Caco-2 (cell line): ENCODE results near the gene ALK. TPM values are rescaled to one million over a fixed set of nuclear protein-coding genes. Genes with fewer than 3 reads are reported as not detected.

ENCODE experiments used
- BruUV-seq: library from RNA; stranded (reverse); fragments of 400-500 nt; replicated peaks from 2 replicates; lab custom pipeline; 2021; lab: Mats Ljungman, UMichigan
- CTCF ChIA-PET: fragments of 300-600 bp; sonication (Branson Sonifier 250); formaldehyde crosslinking; loops from one replicate; lab custom pipeline; 2022; ENCODE audit warnings: antibody characterized with exemption; lab: Charles Lee
- POLR2A ChIA-PET: fragments of 300-600 bp; sonication (Branson Sonifier 250); formaldehyde crosslinking; loops from one replicate; lab custom pipeline; 2022; ENCODE audit warnings: antibody characterized with exemption; lab: Charles Lee
- DNase-seq, 2 experiments: peaks; one replicate each; pipeline versions ENCODE4 v3.0.0 to v3.0.0-alpha.2; 2020 to 2022
- H3K27me3 ChIP-seq: replicated peaks from 2 replicates; pipeline ENCODE4 v1.6.0; 2011; ENCODE audit warnings: low read length; ENCODE audit not compliant: control insufficient read depth, insufficient read depth
- H3K36me3 ChIP-seq: 2 replicates; pipeline ENCODE4 v1.5.1; 2011; ENCODE audit warnings: low read length; ENCODE audit not compliant: control insufficient read depth, insufficient read depth
- H3K4me1 ChIP-seq: fragments of 250-450 bp; sonication (Bioruptor Pico); 2 replicates; pipeline ENCODE4 v1.5.1; 2020; ENCODE audit warnings: mild to moderate bottlenecking
- H3K4me3 ChIP-seq: 2 replicates; pipeline ENCODE4 v1.5.1; 2011; ENCODE audit warnings: low read depth, mild to moderate bottlenecking, control low read depth, low read length
- H3K9me3 ChIP-seq: fragments of 250-450 bp; sonication (Bioruptor Pico); 2 replicates; pipeline ENCODE4 v1.5.1; 2020; ENCODE audit warnings: mild to moderate bottlenecking, moderate library complexity
- H3K27ac Mint-ChIP-seq: one replicate; pipeline ENCODE4 v1.8.0; 2022; ENCODE audit warnings: mixed read lengths; ENCODE audit not compliant: unreplicated experiment
- H3K27me3 Mint-ChIP-seq: one replicate; pipeline ENCODE4 v1.8.0; 2022; ENCODE audit warnings: mixed read lengths; ENCODE audit not compliant: insufficient read depth, unreplicated experiment
- H3K36me3 Mint-ChIP-seq: one replicate; pipeline ENCODE4 v1.8.0; 2022; ENCODE audit warnings: mild to moderate bottlenecking, mixed read lengths; ENCODE audit not compliant: insufficient read depth, unreplicated experiment
- H3K4me1 Mint-ChIP-seq: one replicate; pipeline ENCODE4 v1.8.0; 2022; ENCODE audit warnings: low read depth, mixed read lengths; ENCODE audit not compliant: unreplicated experiment
- H3K4me3 Mint-ChIP-seq: one replicate; pipeline ENCODE4 v1.8.0; 2022; ENCODE audit warnings: mild to moderate bottlenecking, moderate library complexity, mixed read lengths; ENCODE audit not compliant: unreplicated experiment
- H3K9me3 Mint-ChIP-seq: one replicate; pipeline ENCODE4 v1.8.0; 2022; ENCODE audit warnings: mixed read lengths; ENCODE audit not compliant: unreplicated experiment
- CTCF ChIP-seq, 2 experiments: fragments of 200-600 bp in 1 of 2; IDR thresholded peaks; 1 replicate in 1 of 2; 2 replicates in 1 of 2; pipeline versions ENCODE4 v1.5.1 to v1.8.0; 2011 to 2022; ENCODE audit warnings: antibody characterized with exemption in 1 of 2, control low read depth in 1 of 2, inconsistent platforms in 1 of 2, low read depth in 1 of 2, low read length in 1 of 2, mild to moderate bottlenecking in 1 of 2, moderate library complexity in 1 of 2; ENCODE audit not compliant: insufficient read depth in 1 of 2, severe bottlenecking in 1 of 2, unreplicated experiment in 1 of 2
- intact Hi-C: fragments of 100-400 bp; cut with micrococcal nuclease; formaldehyde crosslinking; loops from one replicate; pipeline ENCODE4 v1.10.0; 2022; ENCODE audit not compliant: unreplicated experiment
- total RNA-seq: library from RNA; stranded (reverse); gene quantifications from 2 replicates; pipeline ENCODE4 v1.2.3, GENCODE V29; 2022

The ALK gene
- total RNA-seq, 1 experiment from 2014 or later, result 0.11 TPM

GRCh38 chr2:29235411-29235810 is 686.0 kb downstream of the ALK start:
- BruUV-seq, result no TSS peak
- H3K27ac Mint-ChIP-seq, result no peak overlapping the region
- peaks cover 23% of the 10 kb centered on the region for H3K27me3 Mint-ChIP-seq
- no peaks in the 10 kb centered on the region for H3K9me3 Mint-ChIP-seq
- no peak overlapping the region for H3K4me3 ChIP-seq
- ChIA-PET POLR2A (no interaction called here), CTCF (no interaction called here)
- no peak for TF ChIP-seq CTCF (IDR thresholded peaks at IDR 0.05; ENCODE audit: insufficient read depth in 1 of 2, low read depth in 1 of 2, low read length in 1 of 2, severe bottlenecking in 1 of 2, unreplicated experiment in 1 of 2)
- H3K36me3 Mint-ChIP-seq, result no peaks in the 10 kb centered on the region
- no peak overlapping the region for H3K4me3 Mint-ChIP-seq
- no peaks in the 10 kb centered on the region for H3K9me3 ChIP-seq
- no peak for DNase-seq
- intact Hi-C loops, result no loop called here
- no peaks in the 10 kb centered on the region for H3K36me3 ChIP-seq
- no peaks in the 10 kb centered on the region; the same call in none of the 2 replicates for H3K27me3 ChIP-seq
- H3K4me1 ChIP-seq, result no peaks in the 10 kb centered on the region
- peaks cover 7% of the 10 kb centered on the region for H3K4me1 Mint-ChIP-seq

- POLR2A ChIA-PET, result no interaction called here
- CTCF ChIA-PET, result no interaction called here
- no peak for TF ChIP-seq CTCF (IDR thresholded peaks at IDR 0.05; ENCODE audit: insufficient read depth in 1 of 2, low read depth in 1 of 2, low read length in 1 of 2, severe bottlenecking in 1 of 2, unreplicated experiment in 1 of 2)
- no peaks in the 10 kb centered on the region for H3K9me3 Mint-ChIP-seq
- H3K36me3 Mint-ChIP-seq, result no peaks in the 10 kb centered on the region
- Histone ChIP-seq H3K4me3 (no peak overlapping the region), H3K36me3 (no peaks in the 10 kb centered on the region), H3K27me3 (no peaks in the 10 kb centered on the region; the same call in none of the 2 replicates), H3K4me1 (no peaks in the 10 kb centered on the region), H3K9me3 (no peaks in the 10 kb centered on the region)
- peak overlapping the region; percentile 3 for H3K4me3 Mint-ChIP-seq
- H3K27ac Mint-ChIP-seq, result no peak overlapping the region
- DNase-seq, result peak in 1 of 2 experiments; percentile 47
- H3K4me1 Mint-ChIP-seq, result peaks cover 7% of the 10 kb centered on the region
- intact Hi-C loops, result no loop called here
- peaks cover 26% of the 10 kb centered on the region for H3K27me3 Mint-ChIP-seq
- no TSS peak for BruUV-seq
These were observed 688.0 kb downstream of the ALK start for GRCh38 chr2:29233428-29233827.

- H3K27me3 ChIP-seq, result no peaks in the 10 kb centered on the region; the same call in none of the 2 replicates
- no peak for DNase-seq
- H3K4me1 ChIP-seq, result no peaks in the 10 kb centered on the region
- no peak overlapping the region for H3K4me3 Mint-ChIP-seq
- H3K27ac Mint-ChIP-seq, result no peak overlapping the region
- intact Hi-C loops, result no loop called here
- no peaks in the 10 kb centered on the region for H3K36me3 ChIP-seq
- CTCF ChIA-PET, result no interaction called here
- H3K36me3 Mint-ChIP-seq, result no peaks in the 10 kb centered on the region
- POLR2A ChIA-PET, result no interaction called here
- peaks cover 7% of the 10 kb centered on the region for H3K4me1 Mint-ChIP-seq
- no peak overlapping the region for H3K4me3 ChIP-seq
- H3K9me3 ChIP-seq, result no peaks in the 10 kb centered on the region
- no peaks in the 10 kb centered on the region for H3K9me3 Mint-ChIP-seq
- TF ChIP-seq CTCF (IDR thresholded peaks at IDR 0.05; ENCODE audit: insufficient read depth in 1 of 2, low read depth in 1 of 2, low read length in 1 of 2, severe bottlenecking in 1 of 2, unreplicated experiment in 1 of 2), result no peak
- no TSS peak for BruUV-seq
- peaks cover 24% of the 10 kb centered on the region for H3K27me3 Mint-ChIP-seq
These were observed 689.3 kb downstream of the ALK start for GRCh38 chr2:29232041-29232440.
